ENCODE results near the gene ANXA6. TPM values are rescaled to one million over a fixed set of nuclear protein-coding genes. Genes with fewer than 3 reads are reported as not detected.
A peak's percentile ranks its signal among the peaks of the same experiment; 100 is the strongest.

Gene ANXA6
- total and polyA plus RNA-seq, 10 of the 15 experiments (the other 5 are each of a cell fraction or from before 2014, with no cell fraction given): 44.0 to 571 (median 465) TPM

DNA sequence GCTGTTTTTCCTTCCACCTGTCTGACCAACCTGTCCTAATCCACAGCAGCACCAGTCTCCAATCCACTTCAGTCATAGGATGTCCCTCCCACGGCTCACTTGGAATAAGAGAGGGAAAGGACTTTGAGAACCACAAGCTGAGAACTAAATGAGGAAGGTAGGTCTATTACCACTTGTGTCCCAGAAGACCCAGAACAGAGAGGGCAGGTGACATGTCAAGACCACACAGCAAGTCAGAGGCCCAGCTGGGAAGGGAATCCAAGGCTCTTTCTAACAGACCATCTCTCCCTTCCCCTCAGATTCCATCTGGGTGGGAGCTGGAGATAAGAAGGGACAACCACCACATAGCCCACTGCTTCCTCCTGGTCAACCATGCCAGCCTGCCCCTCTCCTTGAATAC, 14.6 kb downstream of the ANXA6 start (continued):
- TF ChIP-seq SMARCA5 (IDR thresholded peaks at IDR 0.05) (peak; percentile 62), LARP7 (IDR thresholded peaks at IDR 0.05) (peak; percentile 12; the same call in 1 of the 2 replicates), POU2F2 (IDR thresholded peaks at IDR 0.05; ENCODE audit: borderline replicate concordance, low read depth, low read length) (no peak), IRF4 (IDR thresholded peaks at IDR 0.05; ENCODE audit: low read depth, low read length) (no peak), ZNF622 (IDR thresholded peaks at IDR 0.05) (no peak), KDM1A (IDR thresholded peaks at IDR 0.05; ENCODE audit: borderline replicate concordance) (no peak), ZBED1 (IDR thresholded peaks at IDR 0.05; ENCODE audit: borderline replicate concordance) (no peak), SIX5 (IDR thresholded peaks at IDR 0.05; ENCODE audit: low read depth, low read length, severe bottlenecking) (no peak), SRF (IDR thresholded peaks at IDR 0.05; ENCODE audit: low read depth in 2 of 2, low read length in 2 of 2) (no peak), ETV6 (conservative IDR thresholded peaks at IDR 0.05 in 1 of 2, IDR thresholded peaks at IDR 0.05 in 1 of 2; ENCODE audit: borderline replicate concordance in 1 of 2, low read depth in 1 of 2) (no peak)
- TF ChIP-seq, protein P1, sequence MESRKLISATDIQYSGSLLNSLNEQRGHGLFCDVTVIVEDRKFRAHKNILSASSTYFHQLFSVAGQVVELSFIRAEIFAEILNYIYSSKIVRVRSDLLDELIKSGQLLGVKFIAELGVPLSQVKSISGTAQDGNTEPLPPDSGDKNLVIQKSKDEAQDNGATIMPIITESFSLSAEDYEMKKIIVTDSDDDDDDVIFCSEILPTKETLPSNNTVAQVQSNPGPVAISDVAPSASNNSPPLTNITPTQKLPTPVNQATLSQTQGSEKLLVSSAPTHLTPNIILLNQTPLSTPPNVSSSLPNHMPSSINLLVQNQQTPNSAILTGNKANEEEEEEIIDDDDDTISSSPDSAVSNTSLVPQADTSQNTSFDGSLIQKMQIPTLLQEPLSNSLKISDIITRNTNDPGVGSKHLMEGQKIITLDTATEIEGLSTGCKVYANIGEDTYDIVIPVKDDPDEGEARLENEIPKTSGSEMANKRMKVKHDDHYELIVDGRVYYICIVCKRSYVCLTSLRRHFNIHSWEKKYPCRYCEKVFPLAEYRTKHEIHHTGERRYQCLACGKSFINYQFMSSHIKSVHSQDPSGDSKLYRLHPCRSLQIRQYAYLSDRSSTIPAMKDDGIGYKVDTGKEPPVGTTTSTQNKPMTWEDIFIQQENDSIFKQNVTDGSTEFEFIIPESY (IDR thresholded peaks at IDR 0.05): no peak
- TF ChIP-seq, protein P2, sequence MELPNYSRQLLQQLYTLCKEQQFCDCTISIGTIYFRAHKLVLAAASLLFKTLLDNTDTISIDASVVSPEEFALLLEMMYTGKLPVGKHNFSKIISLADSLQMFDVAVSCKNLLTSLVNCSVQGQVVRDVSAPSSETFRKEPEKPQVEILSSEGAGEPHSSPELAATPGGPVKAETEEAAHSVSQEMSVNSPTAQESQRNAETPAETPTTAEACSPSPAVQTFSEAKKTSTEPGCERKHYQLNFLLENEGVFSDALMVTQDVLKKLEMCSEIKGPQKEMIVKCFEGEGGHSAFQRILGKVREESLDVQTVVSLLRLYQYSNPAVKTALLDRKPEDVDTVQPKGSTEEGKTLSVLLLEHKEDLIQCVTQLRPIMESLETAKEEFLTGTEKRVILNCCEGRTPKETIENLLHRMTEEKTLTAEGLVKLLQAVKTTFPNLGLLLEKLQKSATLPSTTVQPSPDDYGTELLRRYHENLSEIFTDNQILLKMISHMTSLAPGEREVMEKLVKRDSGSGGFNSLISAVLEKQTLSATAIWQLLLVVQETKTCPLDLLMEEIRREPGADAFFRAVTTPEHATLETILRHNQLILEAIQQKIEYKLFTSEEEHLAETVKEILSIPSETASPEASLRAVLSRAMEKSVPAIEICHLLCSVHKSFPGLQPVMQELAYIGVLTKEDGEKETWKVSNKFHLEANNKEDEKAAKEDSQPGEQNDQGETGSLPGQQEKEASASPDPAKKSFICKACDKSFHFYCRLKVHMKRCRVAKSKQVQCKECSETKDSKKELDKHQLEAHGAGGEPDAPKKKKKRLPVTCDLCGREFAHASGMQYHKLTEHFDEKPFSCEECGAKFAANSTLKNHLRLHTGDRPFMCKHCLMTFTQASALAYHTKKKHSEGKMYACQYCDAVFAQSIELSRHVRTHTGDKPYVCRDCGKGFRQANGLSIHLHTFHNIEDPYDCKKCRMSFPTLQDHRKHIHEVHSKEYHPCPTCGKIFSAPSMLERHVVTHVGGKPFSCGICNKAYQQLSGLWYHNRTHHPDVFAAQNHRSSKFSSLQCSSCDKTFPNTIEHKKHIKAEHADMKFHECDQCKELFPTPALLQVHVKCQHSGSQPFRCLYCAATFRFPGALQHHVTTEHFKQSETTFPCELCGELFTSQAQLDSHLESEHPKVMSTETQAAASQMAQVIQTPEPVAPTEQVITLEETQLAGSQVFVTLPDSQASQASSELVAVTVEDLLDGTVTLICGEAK (IDR thresholded peaks at IDR 0.05; ENCODE audit: borderline replicate concordance): no peak
- TF ChIP-seq, protein P3, sequence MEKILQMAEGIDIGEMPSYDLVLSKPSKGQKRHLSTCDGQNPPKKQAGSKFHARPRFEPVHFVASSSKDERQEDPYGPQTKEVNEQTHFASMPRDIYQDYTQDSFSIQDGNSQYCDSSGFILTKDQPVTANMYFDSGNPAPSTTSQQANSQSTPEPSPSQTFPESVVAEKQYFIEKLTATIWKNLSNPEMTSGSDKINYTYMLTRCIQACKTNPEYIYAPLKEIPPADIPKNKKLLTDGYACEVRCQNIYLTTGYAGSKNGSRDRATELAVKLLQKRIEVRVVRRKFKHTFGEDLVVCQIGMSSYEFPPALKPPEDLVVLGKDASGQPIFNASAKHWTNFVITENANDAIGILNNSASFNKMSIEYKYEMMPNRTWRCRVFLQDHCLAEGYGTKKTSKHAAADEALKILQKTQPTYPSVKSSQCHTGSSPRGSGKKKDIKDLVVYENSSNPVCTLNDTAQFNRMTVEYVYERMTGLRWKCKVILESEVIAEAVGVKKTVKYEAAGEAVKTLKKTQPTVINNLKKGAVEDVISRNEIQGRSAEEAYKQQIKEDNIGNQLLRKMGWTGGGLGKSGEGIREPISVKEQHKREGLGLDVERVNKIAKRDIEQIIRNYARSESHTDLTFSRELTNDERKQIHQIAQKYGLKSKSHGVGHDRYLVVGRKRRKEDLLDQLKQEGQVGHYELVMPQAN (conservative IDR thresholded peaks at IDR 0.05): no peak
- TF ChIP-seq, protein P4, sequence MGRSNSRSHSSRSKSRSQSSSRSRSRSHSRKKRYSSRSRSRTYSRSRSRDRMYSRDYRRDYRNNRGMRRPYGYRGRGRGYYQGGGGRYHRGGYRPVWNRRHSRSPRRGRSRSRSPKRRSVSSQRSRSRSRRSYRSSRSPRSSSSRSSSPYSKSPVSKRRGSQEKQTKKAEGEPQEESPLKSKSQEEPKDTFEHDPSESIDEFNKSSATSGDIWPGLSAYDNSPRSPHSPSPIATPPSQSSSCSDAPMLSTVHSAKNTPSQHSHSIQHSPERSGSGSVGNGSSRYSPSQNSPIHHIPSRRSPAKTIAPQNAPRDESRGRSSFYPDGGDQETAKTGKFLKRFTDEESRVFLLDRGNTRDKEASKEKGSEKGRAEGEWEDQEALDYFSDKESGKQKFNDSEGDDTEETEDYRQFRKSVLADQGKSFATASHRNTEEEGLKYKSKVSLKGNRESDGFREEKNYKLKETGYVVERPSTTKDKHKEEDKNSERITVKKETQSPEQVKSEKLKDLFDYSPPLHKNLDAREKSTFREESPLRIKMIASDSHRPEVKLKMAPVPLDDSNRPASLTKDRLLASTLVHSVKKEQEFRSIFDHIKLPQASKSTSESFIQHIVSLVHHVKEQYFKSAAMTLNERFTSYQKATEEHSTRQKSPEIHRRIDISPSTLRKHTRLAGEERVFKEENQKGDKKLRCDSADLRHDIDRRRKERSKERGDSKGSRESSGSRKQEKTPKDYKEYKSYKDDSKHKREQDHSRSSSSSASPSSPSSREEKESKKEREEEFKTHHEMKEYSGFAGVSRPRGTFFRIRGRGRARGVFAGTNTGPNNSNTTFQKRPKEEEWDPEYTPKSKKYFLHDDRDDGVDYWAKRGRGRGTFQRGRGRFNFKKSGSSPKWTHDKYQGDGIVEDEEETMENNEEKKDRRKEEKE (IDR thresholded peaks at IDR 0.05): no peak
